Nephron (organoid): ENCODE measurements around the gene AQP10.

ENCODE experiments used
- H3K27ac Mint-ChIP-seq, 3 experiments: 2 replicates each; pipeline ENCODE4 v1.8.0; 2020; ENCODE audit warnings: mixed read lengths in 3 of 3, mild to moderate bottlenecking in 2 of 3, moderate library complexity in 1 of 3
- H3K27me3 Mint-ChIP-seq: 2 replicates; pipeline ENCODE4 v1.8.0; 2021; ENCODE audit warnings: low read depth, mild to moderate bottlenecking, moderate library complexity, mixed read lengths
- H3K36me3 Mint-ChIP-seq: 2 replicates; pipeline ENCODE4 v1.8.0; 2020; ENCODE audit warnings: low read depth, mixed read lengths
- H3K4me1 Mint-ChIP-seq: 2 replicates; pipeline ENCODE4 v1.8.0; 2020; ENCODE audit warnings: mixed read lengths
- H3K4me3 Mint-ChIP-seq, 3 experiments: 2 replicates each; pipeline ENCODE4 v1.8.0; 2020; ENCODE audit warnings: mild to moderate bottlenecking in 3 of 3, mixed read lengths in 3 of 3, moderate library complexity in 2 of 3
- H3K9me3 Mint-ChIP-seq: 2 replicates; pipeline ENCODE4 v1.8.0; 2020; ENCODE audit warnings: mixed read lengths
- CTCF ChIP-seq, 3 experiments: fragments of 200-600 bp; sonication (generic); IDR thresholded peaks; one replicate each; pipeline ENCODE4 v1.5.0; 2021; ENCODE audit warnings: antibody characterized with exemption in 3 of 3; ENCODE audit not compliant: unreplicated experiment in 3 of 3

AQP10 gene

GRCh38 chr1:154344977-154345837 lies 24.3 kb downstream of the AQP10 start:
- H3K36me3 Mint-ChIP-seq: peaks cover 74% of the 10 kb centered on the region
- H3K4me3 Mint-ChIP-seq: no peak overlapping the region
- H3K27ac Mint-ChIP-seq: no peak overlapping the region
- H3K4me1 Mint-ChIP-seq: no peaks in the 10 kb centered on the region
- no peaks in the 10 kb centered on the region for H3K9me3 Mint-ChIP-seq
- peak; percentile 35 to 49 (median 47) for TF ChIP-seq CTCF (IDR thresholded peaks at IDR 0.05; ENCODE audit: unreplicated experiment in 3 of 3)
- no peaks in the 10 kb centered on the region for H3K27me3 Mint-ChIP-seq

DNA sequence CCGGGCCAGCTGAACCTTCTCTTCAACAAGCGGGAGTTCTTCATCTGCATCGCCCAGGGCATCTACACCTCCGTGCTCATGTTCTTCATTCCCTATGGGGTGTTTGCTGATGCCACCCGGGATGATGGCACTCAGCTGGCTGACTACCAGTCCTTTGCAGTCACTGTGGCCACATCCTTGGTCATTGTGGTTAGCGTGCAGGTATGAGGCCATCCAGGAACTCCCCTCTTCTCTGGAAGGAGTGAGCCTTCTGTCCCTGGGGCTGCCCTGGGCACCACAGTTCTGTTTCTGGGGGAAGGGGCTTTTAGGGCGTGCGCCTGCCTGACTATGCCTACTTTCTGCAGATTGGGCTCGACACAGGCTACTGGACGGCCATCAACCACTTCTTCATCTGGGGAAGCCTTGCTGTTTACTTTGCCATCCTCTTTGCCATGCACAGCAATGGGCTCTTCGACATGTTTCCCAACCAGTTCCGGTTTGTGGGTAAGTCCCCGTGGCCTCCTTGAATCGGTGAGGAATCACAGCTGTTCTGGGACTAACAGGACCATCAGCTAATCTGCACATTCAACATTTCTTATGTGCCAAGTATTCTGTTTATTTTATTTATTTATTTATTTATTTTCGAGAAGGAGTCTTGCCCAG lies 25.5 kb downstream of the AQP10 start:
- Mint-ChIP-seq H3K27me3 (no peaks in the 10 kb centered on the region), H3K4me3 (no peak overlapping the region), H3K9me3 (no peaks in the 10 kb centered on the region)

DNA sequence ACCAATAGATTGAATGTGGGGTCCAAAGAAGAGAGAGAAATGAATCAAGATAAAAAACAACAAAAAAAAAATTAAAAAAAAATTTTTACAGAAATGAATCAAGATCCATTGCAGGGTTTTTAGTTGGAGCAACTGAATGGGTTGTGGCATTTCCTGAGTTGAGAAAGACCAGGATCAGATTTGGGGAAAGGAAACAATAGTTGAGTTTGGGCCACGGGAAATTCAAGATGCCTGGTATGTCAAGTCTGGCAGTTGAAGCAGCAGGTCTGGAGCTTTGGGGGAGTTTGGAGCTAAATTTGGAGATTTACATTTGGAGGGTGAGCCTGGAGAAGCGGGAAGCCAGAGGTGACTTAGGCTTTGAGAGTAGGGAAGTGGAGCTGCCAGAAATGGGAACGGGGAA lies 27.1 kb downstream of the AQP10 start:
- no peak for TF ChIP-seq CTCF (IDR thresholded peaks at IDR 0.05; ENCODE audit: unreplicated experiment in 3 of 3)
- H3K4me3 Mint-ChIP-seq: no peak overlapping the region
- no peak overlapping the region for H3K27ac Mint-ChIP-seq
- peaks cover 12% of the 10 kb centered on the region for H3K4me1 Mint-ChIP-seq
- H3K36me3 Mint-ChIP-seq: peaks cover 57% of the 10 kb centered on the region
- peaks cover 4% of the 10 kb centered on the region for H3K27me3 Mint-ChIP-seq
- no peaks in the 10 kb centered on the region for H3K9me3 Mint-ChIP-seq

More for the DNA sequence above, 25.5 kb downstream of the AQP10 start:
- H3K27ac Mint-ChIP-seq: no peak overlapping the region
- H3K4me1 Mint-ChIP-seq: peaks cover 4% of the 10 kb centered on the region
- peaks cover 68% of the 10 kb centered on the region for H3K36me3 Mint-ChIP-seq
- TF ChIP-seq CTCF (IDR thresholded peaks at IDR 0.05; ENCODE audit: unreplicated experiment in 3 of 3): no peak

- no peak overlapping the region for H3K4me3 Mint-ChIP-seq
- peaks cover 51% of the 10 kb centered on the region for H3K36me3 Mint-ChIP-seq
- H3K4me1 Mint-ChIP-seq: peaks cover 16% of the 10 kb centered on the region
- H3K9me3 Mint-ChIP-seq: no peaks in the 10 kb centered on the region
- peaks cover 4% of the 10 kb centered on the region for H3K27me3 Mint-ChIP-seq
- no peak for TF ChIP-seq CTCF (IDR thresholded peaks at IDR 0.05; ENCODE audit: unreplicated experiment in 3 of 3)
- no peak overlapping the region for H3K27ac Mint-ChIP-seq
Observed at GRCh38 chr1:154348429-154349076, 27.7 kb downstream of the AQP10 start.

- H3K27ac Mint-ChIP-seq: no peak overlapping the region
- TF ChIP-seq CTCF (IDR thresholded peaks at IDR 0.05; ENCODE audit: unreplicated experiment in 3 of 3): no peak
- no peaks in the 10 kb centered on the region for H3K9me3 Mint-ChIP-seq
- H3K36me3 Mint-ChIP-seq: peaks cover 45% of the 10 kb centered on the region
- no peak overlapping the region for H3K4me3 Mint-ChIP-seq
- H3K27me3 Mint-ChIP-seq: peaks cover 7% of the 10 kb centered on the region
- H3K4me1 Mint-ChIP-seq: peaks cover 22% of the 10 kb centered on the region
Observed at GRCh38 chr1:154349121-154349520, 28.2 kb downstream of the AQP10 start.
